ENCODE data around the gene HK3.

DNA sequence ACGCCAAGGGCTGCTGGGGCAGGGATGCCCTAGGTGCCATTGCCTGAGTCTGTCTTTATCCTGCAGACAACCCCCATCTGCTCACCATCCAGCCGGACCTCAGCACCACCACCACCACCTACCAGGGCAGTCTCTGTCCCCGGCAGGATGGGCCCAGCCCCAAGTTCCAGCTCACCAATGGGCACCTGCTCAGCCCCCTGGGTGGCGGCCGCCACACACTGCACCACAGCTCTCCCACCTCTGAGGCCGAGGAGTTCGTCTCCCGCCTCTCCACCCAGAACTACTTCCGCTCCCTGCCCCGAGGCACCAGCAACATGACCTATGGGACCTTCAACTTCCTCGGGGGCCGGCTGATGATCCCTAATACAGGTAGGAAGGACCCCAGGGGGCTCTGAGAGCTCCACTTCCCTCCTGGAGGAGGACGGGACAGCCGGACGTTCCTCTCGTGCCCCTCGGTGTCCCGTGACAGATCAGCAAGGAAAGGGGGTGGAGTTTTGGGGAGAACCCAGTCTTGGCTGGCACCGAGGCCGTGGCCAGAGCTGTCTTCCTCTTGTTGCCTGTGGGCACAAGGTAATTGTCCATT lies 24.9 kb downstream of the HK3 start:
- TF ChIP-seq, protein P1, sequence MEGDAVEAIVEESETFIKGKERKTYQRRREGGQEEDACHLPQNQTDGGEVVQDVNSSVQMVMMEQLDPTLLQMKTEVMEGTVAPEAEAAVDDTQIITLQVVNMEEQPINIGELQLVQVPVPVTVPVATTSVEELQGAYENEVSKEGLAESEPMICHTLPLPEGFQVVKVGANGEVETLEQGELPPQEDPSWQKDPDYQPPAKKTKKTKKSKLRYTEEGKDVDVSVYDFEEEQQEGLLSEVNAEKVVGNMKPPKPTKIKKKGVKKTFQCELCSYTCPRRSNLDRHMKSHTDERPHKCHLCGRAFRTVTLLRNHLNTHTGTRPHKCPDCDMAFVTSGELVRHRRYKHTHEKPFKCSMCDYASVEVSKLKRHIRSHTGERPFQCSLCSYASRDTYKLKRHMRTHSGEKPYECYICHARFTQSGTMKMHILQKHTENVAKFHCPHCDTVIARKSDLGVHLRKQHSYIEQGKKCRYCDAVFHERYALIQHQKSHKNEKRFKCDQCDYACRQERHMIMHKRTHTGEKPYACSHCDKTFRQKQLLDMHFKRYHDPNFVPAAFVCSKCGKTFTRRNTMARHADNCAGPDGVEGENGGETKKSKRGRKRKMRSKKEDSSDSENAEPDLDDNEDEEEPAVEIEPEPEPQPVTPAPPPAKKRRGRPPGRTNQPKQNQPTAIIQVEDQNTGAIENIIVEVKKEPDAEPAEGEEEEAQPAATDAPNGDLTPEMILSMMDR (IDR thresholded peaks at IDR 0.05) = no peak
- TF ChIP-seq EZH2 (IDR thresholded peaks at IDR 0.05) = no peak

Measured in neural progenitor cell (in vitro differentiated cells).